Hepatic stellate cell (primary cell): ENCODE data around the gene AFF4.
A peak's percentile ranks its signal among the peaks of the same experiment; 100 is the strongest.
"Not testable (repeated sequence)": the region's sequence is repeated elsewhere in the genome, so short reads cannot be mapped to it uniquely, and the experiment has no call there.

ENCODE experiments used
- DNase-seq: peaks from one replicate; pipeline ENCODE4 v3.0.0; 2011; ENCODE audit warnings: low spot score

Gene AFF4

DNA sequence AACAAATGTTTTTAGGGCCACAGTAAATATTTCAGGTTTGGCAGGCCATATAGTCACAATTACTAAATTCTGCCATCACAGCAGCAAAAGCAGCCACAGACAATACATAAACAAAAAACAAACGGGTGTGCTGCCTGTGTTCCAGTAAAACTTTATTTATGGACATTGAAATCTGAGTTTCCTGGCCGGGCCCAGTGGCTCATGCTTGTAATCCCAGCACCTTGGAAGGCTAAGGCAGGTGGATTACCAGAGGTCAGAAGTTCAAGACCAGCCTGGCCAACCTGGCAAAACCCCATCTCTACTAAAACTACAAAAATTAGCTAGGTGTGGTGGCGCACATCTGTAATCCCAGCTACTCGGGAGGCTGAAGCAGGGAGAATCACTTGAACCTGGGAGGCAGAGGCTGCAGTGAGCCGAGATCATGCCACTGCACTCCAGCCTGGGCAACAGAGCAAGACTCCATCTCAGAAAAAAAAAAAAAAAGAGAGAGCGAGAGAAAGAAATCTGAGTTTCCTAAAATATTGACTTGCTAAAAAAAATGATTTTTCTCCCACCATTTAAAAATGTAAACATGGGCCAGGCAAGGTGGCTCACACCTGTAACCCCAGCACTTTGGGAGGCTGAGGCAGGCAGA, 7.2 kb downstream of the AFF4 start:
- DNase-seq, result not testable (repeated sequence)

DNA sequence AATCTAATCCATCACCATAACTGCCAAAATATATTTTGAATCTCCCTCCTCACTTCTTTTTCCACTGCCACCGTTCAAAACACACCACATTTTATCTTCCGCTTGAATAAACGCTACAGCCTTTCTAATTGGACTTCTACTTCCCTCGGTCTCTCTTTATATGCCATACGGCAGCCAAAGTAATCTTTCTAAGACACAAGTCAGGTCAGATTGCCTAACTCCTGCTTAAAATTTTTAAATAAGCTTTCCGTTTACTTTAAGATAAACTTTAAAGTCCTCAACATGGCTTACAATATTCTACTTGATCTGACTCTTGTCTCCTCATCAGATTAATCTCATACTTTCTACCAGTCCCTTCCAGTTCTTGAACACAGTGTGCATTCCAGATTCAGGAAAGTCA, 9.7 kb downstream of the AFF4 start:
- DNase-seq, result no peak

DNA sequence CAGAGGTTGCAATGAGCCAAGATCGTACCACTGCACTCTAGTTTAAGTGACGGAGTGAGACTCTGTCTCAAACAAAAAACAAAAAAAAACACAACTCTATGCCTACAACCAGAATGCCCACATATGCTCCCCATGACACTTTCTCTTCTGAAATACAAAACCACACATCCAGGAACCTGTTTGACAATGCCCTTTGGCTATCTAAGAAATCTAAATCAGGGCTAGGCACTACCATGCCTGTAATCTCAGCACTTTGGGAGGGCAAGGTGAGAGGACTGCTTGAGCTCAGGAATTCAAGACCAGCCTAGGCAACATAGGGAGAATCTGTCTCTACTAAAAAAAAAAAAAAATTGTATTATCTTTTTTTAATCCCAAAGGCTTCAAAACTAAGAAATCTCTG, 10.6 kb downstream of the AFF4 start:
- DNase-seq, result no peak

DNA sequence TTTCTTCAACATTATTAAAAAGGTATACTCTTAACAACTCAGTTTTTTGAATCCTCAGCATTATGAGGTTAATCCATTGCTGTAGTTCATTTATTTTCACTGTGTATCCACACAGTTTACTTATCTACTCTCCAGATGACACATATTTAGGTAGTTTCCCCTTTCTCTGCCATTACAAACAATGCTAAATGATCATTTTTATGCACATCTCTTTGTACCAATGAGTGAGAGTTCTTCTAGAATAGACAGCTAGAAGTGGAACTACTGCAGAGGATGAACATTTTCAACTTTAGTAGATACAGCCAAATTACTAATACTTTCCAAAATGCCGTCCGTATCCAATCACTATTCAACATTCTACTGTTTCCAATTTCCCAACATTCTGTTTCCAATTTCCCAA, 11.5 kb downstream of the AFF4 start:
- DNase-seq, result no peak

DNA sequence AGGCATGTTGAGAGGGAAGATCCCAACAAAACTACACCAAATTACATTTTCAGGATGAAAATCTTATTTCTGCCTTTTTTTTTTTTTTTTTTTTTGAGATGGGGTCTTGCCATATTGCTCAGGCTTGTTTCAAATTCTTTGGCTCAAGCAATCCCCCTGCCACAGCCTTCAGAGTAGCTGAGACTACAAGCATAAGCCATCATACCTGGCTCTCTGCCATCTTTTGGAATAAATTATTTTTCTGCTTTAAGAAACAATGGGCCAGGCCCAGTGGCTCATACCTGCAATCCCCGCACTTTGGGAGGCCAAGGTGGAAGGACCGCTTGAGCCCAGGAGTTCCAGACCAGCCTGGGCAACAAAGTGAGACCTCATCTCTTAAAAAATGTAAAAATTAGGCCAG, 14.3 kb downstream of the AFF4 start:
- DNase-seq, result no peak

DNA sequence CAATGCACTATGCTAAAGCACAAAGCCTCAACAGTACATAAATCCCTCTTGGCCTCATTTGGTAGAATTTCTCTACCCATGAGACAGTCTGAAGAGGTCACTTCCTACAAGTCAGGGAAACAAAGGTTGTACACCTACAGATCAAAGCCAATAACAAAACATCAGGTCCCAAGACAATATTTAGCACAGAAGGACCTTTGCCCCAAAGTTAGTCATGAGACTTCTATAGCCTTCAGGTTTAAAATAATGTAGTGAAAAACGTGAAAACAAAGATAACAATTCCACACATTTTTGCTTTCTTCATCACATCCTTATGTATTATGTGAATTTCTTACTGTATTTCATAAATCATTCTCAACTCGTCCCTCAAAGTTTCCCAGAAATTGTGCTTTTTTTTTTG, 15.8 kb downstream of the AFF4 start:
- DNase-seq, result peak; percentile 26

DNA sequence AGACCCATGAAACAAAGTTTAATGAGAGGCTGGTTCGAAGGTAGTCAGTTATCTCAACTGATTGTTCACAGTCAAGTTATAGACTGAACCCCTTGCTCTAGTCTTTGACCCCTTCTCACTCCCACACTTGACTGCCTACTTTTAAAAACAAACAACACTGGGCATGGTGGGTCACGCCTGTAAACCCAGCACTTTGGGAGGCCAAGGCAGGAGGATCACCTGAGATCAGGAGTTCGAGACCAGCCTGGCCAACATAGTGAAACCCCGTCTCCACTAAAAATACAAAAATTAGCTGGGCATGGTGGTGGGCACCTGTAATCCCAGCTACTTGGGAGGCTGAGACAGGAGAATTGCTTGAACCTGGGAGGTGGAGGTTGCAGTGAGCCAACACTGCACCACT, 18.1 kb downstream of the AFF4 start:
- DNase-seq, result not testable (repeated sequence)

DNA sequence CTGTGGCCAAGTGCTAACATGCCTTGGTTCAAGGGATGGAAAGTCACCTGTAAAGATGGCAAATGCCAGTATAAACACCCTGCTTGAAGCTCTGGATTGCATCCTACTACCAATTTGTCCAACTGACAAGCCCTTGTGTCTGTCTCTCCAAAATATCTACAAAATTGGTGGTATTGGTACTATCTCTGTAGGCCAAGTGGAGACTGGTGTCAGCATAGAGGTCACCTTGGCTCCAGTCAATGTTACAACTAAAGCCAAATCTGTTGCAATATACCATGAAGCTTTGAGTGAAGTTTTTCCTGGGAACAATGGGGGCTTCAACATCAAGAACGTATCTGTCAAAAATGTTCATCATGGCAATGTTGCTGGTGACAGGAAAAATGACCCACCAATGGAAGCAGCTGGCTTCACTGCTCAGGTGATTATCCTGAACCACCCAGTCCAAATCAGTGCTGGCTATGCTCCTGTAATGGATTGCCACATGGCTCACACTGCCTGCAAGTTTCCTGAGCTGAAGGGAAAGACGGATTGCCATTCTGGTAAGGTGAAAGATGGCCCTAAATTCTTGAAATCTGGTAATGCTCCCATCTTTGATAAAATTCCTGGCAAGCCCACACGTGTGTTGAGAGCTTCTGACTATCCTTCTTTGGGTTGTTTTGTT, 19.9 kb downstream of the AFF4 start:
- DNase-seq, result no peak

DNA sequence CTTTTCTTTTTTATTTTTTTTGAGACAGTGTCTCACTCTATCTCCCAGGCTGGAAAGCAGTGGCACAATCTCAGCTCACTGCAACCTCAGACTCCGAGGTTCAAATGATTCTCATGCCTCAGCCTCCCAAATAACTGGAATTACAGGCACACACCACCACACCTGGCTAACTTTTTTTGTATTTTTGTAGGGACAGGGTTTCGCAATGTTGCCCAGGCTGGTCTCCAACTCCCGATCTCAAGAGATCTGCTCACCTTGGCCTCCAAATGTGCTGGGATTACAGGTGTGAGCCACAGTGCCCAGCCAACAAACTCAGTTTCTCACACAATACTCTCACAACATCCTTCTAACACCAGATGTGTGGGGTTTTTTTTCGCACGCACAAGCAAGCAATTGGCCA, 22.1 kb downstream of the AFF4 start:
- DNase-seq, result no peak

DNA sequence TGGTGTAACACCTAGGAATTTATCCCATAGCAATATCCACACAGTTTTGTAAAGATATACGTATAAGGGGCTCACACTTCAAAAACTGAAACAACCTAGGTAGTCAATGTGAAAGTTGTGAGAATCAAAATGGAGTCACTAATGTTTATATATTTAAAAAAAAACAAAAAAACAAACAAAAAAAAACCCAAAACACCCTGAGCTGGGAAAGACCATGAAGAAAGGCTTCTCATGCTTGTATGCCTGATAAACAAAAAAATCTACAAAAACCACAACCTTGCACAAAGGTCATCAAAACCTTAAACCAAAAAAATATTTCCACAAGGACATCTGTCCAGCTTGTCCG, 35.4 kb downstream of the AFF4 start:
- DNase-seq, result no peak

DNA sequence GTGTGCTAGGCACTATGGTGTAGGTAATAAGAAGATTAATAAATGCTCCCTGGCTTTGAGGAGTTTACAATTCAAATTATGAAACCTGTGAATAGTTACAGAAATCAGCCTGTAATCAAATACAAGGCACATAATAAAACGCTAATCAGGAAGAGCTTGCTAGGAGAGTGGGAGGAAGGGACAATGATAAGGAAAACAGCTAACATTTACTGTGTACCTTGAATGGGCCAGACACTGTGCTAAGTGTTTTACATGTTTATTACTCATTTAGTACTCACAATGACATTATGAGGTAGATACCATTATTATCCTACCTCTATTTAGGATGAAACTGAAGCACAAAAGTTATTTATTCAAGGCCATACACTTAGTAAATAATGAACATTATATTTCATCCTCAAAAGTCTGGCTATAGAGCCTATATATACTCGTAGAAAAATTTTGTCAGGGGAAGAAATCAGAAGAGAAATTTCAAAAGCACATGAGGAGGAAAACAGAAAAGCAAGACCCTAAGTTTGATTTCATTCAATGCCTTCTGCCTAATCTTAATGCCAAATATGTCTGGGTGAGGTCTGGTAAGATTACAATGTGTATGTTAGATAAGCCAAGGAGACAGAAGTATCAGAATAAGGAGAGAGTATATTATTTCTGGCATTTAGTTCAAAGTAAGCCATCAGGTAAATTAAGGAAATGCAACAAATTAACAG, 35.9 kb downstream of the AFF4 start:
- DNase-seq, result no peak

DNA sequence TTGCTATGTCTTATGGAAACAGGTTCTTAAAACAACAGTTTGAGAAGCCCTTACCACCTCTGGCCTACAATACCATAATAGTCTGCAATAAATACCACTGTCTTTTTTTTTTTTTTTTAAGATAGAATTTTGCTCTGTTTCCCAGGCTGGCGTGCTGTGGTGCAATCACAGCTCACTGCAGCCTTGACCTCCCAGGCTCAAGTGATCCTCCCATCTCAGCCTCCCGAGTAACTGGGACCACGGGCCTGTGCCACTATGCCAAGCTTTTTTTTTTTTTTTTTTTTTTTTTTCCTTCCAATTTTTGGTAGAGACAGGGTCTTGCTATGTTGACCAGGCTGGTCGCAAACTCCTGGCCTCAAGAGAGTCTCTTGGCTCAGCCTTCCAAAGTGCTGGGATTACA, 37.0 kb downstream of the AFF4 start:
- DNase-seq, result no peak

DNA sequence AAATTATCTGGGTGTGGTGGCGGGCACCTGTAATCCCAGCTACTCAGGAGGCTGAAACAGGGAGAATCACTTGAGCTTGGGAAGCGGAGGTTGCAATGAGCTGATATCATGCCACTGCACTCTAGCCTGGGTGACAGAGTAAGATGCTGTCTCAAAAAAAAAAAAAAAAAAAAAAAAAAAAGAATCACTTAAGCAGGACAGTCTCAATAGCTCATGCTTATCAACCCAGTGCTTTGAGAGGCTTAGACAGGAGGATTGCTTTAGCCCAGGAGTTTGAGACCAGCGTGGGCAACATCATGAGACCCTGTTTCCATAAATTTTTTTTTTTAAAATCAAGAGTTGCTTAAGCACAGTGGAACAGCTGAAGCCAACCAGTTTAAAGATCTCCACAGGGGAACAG, 47.3 kb downstream of the AFF4 start:
- no peak for DNase-seq

DNA sequence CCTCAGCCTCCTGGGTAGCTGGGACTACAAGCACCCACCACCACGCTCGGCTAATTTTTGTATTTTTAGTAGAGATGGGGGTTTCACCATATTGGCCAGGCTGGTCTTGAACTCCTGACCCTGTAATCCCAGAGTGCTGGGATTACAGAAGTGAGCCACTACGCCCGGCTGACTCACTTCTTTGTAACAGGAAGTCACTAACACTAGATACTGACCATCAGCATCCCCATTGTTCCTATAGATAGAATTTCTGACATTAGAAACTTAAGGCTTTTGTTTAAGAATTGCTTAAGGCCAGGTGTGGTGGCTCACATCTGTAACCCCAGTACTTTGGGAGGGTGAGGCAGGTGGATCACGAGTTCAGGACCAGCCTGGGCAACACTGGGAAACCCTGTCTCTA, 47.8 kb downstream of the AFF4 start:
- DNase-seq, result no peak

DNA sequence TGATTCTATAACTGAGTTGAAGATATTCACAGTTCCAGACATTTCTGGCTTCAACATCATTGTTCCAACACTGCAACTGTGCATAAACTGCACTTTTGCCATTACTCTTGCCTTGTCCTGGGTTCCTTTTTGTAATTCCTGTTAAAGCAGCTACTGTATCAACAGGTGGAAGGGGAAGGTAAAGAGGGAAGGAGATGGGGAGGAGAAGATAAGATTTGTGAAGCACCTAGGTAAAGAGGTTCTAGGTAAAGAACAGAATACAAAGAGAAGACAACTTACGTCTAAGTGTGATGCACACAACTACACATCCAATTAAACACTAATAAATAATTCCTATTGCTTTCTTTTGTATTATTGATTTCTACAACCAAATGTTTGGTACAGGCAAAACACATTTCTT, 53.7 kb downstream of the AFF4 start:
- DNase-seq, result no peak

DNA sequence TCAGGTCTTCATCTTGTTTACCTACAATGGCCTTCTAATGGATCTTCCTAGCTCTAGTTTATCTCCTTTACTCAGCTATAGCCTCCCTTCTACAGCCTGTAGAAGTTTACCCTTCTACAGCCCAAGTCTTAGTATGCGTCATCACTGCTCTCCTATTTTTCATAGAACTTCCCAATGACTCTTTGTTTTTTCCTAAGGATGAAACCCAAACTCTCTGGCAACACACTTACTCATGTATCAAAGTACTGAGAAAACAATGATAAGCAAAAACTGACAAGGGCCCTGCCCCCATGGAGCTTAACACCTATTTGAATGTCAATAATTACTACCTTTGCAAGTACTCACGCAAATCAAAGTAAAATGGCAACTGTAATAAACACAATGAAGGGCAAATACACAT, 56.3 kb downstream of the AFF4 start:
- no peak for DNase-seq

DNA sequence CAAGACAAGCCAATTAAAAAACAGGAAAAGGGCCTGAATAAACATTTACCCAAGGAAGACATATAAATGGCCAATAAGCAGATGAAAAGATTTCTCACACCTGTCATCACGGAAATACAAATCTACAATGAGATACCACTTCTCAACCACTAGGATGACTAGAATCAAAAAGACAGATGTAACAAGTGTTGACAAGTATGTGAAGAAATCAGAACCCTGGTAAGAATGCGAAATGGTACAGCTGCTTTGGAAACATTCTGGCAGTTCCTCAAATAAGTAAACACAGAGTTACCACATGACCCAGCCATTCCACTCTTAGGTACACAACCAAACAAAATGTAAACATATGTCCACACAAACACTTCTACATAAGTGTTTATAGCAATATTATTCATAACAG, 57.5 kb downstream of the AFF4 start:
- DNase-seq, result no peak

DNA sequence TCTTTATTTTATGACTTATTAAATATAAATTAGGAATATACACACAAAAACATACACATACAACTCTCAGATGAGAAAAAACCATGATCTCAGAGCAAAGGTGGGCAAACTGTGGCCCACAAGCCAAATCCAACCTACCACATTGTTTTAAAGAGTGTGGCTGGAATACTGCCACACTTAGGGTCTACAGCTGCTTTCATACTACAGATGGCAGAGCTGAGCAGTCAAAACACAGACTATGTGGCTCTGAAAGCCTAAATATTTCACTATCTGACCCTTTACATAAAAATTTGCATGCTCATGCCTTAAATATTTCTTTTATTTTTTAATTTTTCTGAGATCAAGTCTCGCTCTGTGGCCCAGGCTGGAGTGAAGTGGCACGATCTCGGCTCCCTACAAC, 61.7 kb downstream of the AFF4 start:
- DNase-seq, result no peak

DNA sequence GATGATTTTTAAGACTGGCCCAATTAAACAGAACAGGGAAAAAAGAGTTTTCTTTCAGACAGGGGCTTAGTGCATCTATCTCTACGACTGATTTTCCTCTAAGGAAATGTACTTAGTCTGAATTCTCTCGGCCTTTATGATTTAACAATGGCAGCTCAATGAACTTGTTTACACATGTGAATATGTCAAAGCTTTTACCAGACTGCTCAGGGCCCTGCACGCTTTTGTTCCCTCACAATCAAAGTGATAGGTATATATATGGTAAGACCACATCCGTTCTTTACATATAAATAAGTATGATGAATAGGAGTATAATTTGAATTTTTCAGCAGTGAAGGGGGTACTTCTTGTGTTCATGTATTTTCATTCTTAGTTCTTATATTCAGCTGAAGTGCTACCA, 62.4 kb downstream of the AFF4 start:
- no peak for DNase-seq

DNA sequence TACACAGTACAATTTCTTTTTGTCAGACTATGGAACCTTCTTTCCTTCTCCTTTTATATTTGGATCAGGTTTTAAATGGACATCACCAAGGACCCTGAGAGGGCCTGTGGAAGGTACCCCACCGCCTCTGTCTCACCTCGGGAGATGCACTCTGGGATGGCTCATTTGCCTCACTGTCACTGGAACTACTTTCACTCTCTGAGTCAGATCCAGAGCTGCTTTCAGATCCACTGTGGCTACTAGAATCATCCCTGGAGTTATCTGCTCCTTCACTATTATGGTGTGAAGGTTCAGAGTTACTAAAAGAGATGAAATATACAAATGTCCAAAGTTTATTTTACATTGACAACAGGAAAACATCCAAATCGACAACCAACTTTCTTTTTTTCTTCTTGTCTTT, 65.3 kb downstream of the AFF4 start:
- DNase-seq, result no peak

DNA sequence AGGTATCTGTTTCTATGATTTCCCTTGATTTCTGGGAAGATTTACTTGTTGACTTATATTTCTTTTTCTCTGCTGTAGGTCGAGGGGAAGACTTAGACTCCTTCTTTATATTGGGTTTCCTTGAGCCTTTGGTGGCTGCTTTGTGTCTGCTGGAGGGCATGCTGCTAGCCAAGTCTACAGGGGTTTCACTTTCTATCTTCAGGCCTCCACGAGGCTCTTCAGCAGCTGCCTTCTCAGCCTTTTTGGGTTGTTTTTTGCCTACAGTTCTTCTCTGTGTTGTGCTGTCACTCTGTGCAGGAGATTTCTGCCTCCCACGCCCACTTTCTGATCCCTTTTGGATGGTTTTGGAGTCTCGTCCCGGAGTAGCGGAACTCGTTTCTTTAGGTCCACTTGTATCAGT, 66.7 kb downstream of the AFF4 start:
- no peak for DNase-seq

DNA sequence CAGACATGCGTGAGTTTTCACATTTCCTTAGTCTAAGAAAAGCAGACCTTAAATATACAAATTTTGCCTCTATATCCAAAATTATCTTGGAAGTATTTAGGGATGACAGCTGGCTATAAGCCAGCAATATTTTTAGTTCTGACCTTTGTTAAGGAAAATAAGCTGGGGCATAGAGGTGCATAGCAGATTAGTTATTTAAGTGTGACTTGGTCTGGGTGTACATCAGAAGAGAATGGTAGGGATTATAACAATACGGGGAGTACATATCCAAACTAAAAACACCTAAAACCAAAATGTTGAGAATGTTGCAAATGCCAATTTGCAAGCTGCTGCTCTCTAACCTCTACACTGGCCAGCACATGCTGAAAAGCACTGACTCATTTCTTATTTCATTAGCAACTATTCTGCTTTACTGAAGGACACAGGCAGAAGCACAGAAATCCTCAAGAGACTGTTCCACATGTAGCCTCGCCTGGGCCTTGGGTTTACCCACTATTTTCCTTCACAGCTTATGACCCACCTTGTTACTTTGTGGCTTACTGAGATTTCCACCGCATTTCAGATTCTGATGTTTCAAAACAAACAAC, 67.6 kb downstream of the AFF4 start:
- DNase-seq, result no peak

DNA sequence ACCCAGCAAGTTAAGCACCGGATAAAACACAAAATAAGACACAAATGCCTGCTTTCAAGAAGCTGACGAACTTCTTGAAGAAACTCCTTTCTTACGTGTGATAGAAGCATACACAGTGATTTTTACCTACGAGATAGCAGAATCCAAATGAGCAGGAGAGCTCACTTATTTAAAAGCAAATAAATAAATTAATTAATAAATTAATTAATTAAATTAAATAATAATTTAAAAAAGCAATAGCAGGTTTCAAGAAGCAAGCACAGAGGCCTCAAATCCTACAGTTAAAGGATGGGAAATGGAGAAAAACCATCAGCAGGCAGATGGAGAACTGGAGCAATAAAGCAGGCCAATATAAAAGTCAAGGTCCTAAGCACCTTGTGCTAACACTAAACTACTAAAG, 72.6 kb downstream of the AFF4 start:
- no peak for DNase-seq

DNA sequence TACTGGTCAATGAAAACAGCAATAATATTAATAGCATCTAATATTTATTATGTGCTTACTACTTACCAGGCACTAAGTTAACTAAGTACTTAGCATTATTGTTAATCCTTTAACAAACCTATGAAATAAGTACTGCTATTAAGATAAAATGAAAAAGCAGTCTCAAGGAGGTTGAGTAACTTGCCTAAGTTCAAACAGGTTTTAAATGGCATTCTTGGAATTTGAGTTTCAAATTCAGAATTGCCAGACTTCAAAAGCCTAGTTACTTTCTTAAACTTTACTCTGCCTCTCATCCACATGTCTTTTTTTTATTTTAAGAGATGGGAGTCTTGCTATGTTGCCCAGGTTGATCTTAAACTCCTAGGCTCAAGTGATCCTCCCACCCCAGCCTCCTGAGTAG, 73.9 kb downstream of the AFF4 start:
- DNase-seq, result no peak
